ENCODE results near the gene TRUB2.

DNA sequence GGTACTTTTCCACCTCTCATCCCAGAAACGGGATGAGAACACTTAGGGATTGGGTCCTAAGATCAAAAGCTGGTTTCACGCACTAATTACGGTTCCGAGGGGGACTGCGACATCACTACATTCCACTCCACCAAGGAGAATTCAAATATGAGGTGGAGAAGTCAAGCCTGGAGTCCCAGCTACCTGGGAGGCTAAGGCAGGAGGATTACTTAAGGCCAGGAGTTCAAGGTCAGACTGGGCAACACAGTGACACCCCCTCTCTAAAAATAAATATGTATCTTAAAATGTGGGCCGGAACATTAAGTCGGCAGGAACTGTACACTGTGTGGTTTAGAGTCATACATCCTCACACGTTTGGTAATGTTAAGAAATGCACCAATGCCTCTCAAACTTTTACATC, 48.0 kb downstream of the TRUB2 start:
- TF ChIP-seq, protein P1, sequence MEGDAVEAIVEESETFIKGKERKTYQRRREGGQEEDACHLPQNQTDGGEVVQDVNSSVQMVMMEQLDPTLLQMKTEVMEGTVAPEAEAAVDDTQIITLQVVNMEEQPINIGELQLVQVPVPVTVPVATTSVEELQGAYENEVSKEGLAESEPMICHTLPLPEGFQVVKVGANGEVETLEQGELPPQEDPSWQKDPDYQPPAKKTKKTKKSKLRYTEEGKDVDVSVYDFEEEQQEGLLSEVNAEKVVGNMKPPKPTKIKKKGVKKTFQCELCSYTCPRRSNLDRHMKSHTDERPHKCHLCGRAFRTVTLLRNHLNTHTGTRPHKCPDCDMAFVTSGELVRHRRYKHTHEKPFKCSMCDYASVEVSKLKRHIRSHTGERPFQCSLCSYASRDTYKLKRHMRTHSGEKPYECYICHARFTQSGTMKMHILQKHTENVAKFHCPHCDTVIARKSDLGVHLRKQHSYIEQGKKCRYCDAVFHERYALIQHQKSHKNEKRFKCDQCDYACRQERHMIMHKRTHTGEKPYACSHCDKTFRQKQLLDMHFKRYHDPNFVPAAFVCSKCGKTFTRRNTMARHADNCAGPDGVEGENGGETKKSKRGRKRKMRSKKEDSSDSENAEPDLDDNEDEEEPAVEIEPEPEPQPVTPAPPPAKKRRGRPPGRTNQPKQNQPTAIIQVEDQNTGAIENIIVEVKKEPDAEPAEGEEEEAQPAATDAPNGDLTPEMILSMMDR (IDR thresholded peaks at IDR 0.05; ENCODE audit: extremely low read depth in 1 of 2, insufficient read depth in 1 of 2, low read depth in 1 of 2, low read length in 2 of 2) = no peak
- TF ChIP-seq EZH2 (IDR thresholded peaks at IDR 0.05; ENCODE audit: borderline replicate concordance, low read depth, low read length, severe bottlenecking) (no peak), POLR2AphosphoS5 (IDR thresholded peaks at IDR 0.05; ENCODE audit: insufficient read depth, low read depth, low read length) (no peak), POLR2A (IDR thresholded peaks at IDR 0.05; ENCODE audit: low read depth, low read length) (no peak), FOS (IDR thresholded peaks at IDR 0.05; ENCODE audit: borderline replicate concordance, insufficient read depth, low read length) (no peak), MYC (IDR thresholded peaks at IDR 0.05; ENCODE audit: low read depth, low read length) (no peak), JUN (IDR thresholded peaks at IDR 0.05; ENCODE audit: borderline replicate concordance, insufficient read depth, insufficient read length, low read depth) (no peak), GATA2 (IDR thresholded peaks at IDR 0.05; ENCODE audit: insufficient read depth, insufficient read length, low read depth, low read length) (no peak)
- TF ChIP-seq, protein P2, sequence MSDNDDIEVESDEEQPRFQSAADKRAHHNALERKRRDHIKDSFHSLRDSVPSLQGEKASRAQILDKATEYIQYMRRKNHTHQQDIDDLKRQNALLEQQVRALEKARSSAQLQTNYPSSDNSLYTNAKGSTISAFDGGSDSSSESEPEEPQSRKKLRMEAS (IDR thresholded peaks at IDR 0.05; ENCODE audit: insufficient read depth, insufficient read length) = no peak

Data from endothelial cell of umbilical vein (primary cell).